Liver (tissue), 9 donors: ENCODE measurements around the gene NTN1. TPM values are rescaled to one million over a fixed set of nuclear protein-coding genes. Genes with fewer than 3 reads are reported as not detected.

Source experiments
- DNase-seq: peaks from one replicate; pipeline ENCODE4 v3.0.0-alpha.2; 2017; ENCODE audit warnings: low spot score
- H3K27ac ChIP-seq, 2 donors: one replicate each; pipeline ENCODE4 v1.7.0; 2013; ENCODE audit warnings: inconsistent platforms in 2 of 2, low read length in 2 of 2, control low read depth in 1 of 2, low read depth in 1 of 2, mild to moderate bottlenecking in 1 of 2
- H3K27me3 ChIP-seq, 4 donors: one replicate each; pipeline versions ENCODE4 v1.6.1 to v1.7.0; 2013; ENCODE audit warnings: low read length in 3 of 4, inconsistent platforms in 1 of 4, mild to moderate bottlenecking in 1 of 4, moderate library complexity in 1 of 4; ENCODE audit not compliant: control insufficient read depth in 4 of 4, insufficient read depth in 4 of 4
- H3K36me3 ChIP-seq, 4 donors: one replicate each; pipeline versions ENCODE4 v1.6.1 to v1.7.0; 2013; ENCODE audit warnings: low read length in 3 of 4, mild to moderate bottlenecking in 3 of 4, low read depth in 1 of 4, moderate library complexity in 1 of 4; ENCODE audit not compliant: control insufficient read depth in 4 of 4, insufficient read depth in 3 of 4
- H3K4me1 ChIP-seq, 4 donors: one replicate each; pipeline versions ENCODE4 v1.6.1 to v1.7.0; 2013; ENCODE audit warnings: low read length in 3 of 4, mild to moderate bottlenecking in 3 of 4, moderate library complexity in 1 of 4; ENCODE audit not compliant: control insufficient read depth in 4 of 4, insufficient read depth in 4 of 4
- H3K4me3 ChIP-seq, 3 donors: one replicate each; pipeline versions ENCODE4 v1.6.1 to v1.7.0; 2013; ENCODE audit warnings: low read length in 3 of 3, control low read depth in 1 of 3, low read depth in 1 of 3, mild to moderate bottlenecking in 1 of 3
- H3K9ac ChIP-seq, 2 donors: one replicate each; pipeline ENCODE4 v1.7.0; 2013; ENCODE audit warnings: low read length in 2 of 2, mild to moderate bottlenecking in 2 of 2, moderate library complexity in 2 of 2, control low read depth in 1 of 2, low read depth in 1 of 2
- H3K9me3 ChIP-seq, 4 donors: one replicate each; pipeline versions ENCODE4 v1.6.1 to v1.7.0; 2013; ENCODE audit warnings: low read length in 3 of 4; ENCODE audit not compliant: control insufficient read depth in 4 of 4
- ATF3 ChIP-seq: IDR thresholded peaks from 2 replicates; pipeline ENCODE4 v1.6.1; 2016; ENCODE audit warnings: antibody characterized with exemption
- CTCF ChIP-seq: fragments of 150-350 bp; IDR thresholded peaks from 2 replicates; pipeline ENCODE4 v1.5.1; 2017; ENCODE audit warnings: improper control_type of control experiment, low read depth, low read length; ENCODE audit not compliant: missing input control
- EGR1 ChIP-seq, 2 donors: IDR thresholded peaks; 2 replicates each; pipeline ENCODE4 v1.6.1; 2016 to 2018; ENCODE audit warnings: antibody characterized with exemption in 2 of 2, low read depth in 2 of 2
- FOXA1 ChIP-seq: IDR thresholded peaks from 2 replicates; pipeline ENCODE4 v1.6.1; 2016; ENCODE audit warnings: antibody characterized with exemption
- FOXA2 ChIP-seq: IDR thresholded peaks from 2 replicates; pipeline ENCODE4 v1.6.1; 2016; ENCODE audit warnings: antibody characterized with exemption
- GABPA ChIP-seq, 2 donors: IDR thresholded peaks in 1 of 2; conservative IDR thresholded peaks in 1 of 2; 2 replicates each; pipeline ENCODE4 v1.6.1; 2016; ENCODE audit warnings: antibody characterized with exemption in 2 of 2, mild to moderate bottlenecking in 1 of 2, moderate library complexity in 1 of 2
- HNF4A ChIP-seq, 2 donors: conservative IDR thresholded peaks; 2 replicates each; pipeline ENCODE4 v1.6.1; 2016; ENCODE audit warnings: antibody characterized with exemption in 2 of 2, mild to moderate bottlenecking in 2 of 2
- HNF4G ChIP-seq: IDR thresholded peaks from 2 replicates; pipeline ENCODE4 v1.6.1; 2016; ENCODE audit warnings: antibody characterized with exemption
- JUND ChIP-seq, 2 donors: IDR thresholded peaks; 2 replicates each; pipeline ENCODE4 v1.6.1; 2016; ENCODE audit warnings: antibody characterized with exemption in 2 of 2
- NR2F2 ChIP-seq: IDR thresholded peaks from 2 replicates; pipeline ENCODE4 v1.6.1; 2016; ENCODE audit warnings: antibody characterized with exemption
- RAD21 ChIP-seq, 2 donors: IDR thresholded peaks; 2 replicates each; pipeline ENCODE4 v1.6.1; 2016; ENCODE audit warnings: antibody characterized with exemption in 2 of 2, mild to moderate bottlenecking in 2 of 2
- REST ChIP-seq: IDR thresholded peaks from 2 replicates; pipeline ENCODE4 v1.6.1; 2016; ENCODE audit warnings: antibody characterized with exemption, mild to moderate bottlenecking
- RXRA ChIP-seq, 2 donors: IDR thresholded peaks; 2 replicates each; pipeline ENCODE4 v1.6.1; 2017 to 2018; ENCODE audit warnings: antibody characterized with exemption in 2 of 2, mild to moderate bottlenecking in 1 of 2
- SP1 ChIP-seq: IDR thresholded peaks from 2 replicates; pipeline ENCODE4 v1.6.1; 2018; ENCODE audit warnings: antibody characterized with exemption, mild to moderate bottlenecking
- TAF1 ChIP-seq: conservative IDR thresholded peaks from 2 replicates; pipeline ENCODE4 v1.6.1; 2016; ENCODE audit warnings: antibody characterized with exemption, mild to moderate bottlenecking
- WGBS: extraction: QIAGEN DNeasy Blood & Tissue Kit; methylation state at CpG from one replicate; pipeline ENCODE4 v1.1.7; 2013; 5-methylcytosine and 5-hydroxymethylcytosine counted together
- polyA plus RNA-seq, 2 donors: library from polyadenylated mRNA; stranded (reverse) in 1 of 2; unstranded in 1 of 2; fragments of 200-250 nt in 1 of 2; fragments of >200 nt in 1 of 2; fragmentation: Nextera tagmentation in 1 of 2; extraction: Ambion mirVana in 1 of 2; gene quantifications; one replicate each; pipeline versions ENCODE4 v1.2.1 to v1.2.3, GENCODE V29; 2013 to 2015
- total RNA-seq, 2 donors: library from RNA; depleted of rRNA; stranded (reverse); fragments of >200 nt; gene quantifications; one replicate each; pipeline ENCODE4 v1.2.3, GENCODE V29; 2014
- TF ChIP-seq, protein P1 (sequence below): IDR thresholded peaks from 2 replicates; pipeline ENCODE4 v1.6.1; 2016; ENCODE audit warnings: antibody characterized with exemption
- TF ChIP-seq, protein P2 (sequence below): IDR thresholded peaks from 2 replicates; pipeline ENCODE4 v1.6.1; 2016; ENCODE audit warnings: antibody characterized with exemption
- donor health status: healthy.
- donor health status: healthy.
- donor health status: healthy.
- donor health status: healthy.
- donor health status: healthy.

The NTN1 gene
- total and polyA plus RNA-seq, 4 donors: 0.14 to 8.7 (median 4.3) TPM

DNA sequence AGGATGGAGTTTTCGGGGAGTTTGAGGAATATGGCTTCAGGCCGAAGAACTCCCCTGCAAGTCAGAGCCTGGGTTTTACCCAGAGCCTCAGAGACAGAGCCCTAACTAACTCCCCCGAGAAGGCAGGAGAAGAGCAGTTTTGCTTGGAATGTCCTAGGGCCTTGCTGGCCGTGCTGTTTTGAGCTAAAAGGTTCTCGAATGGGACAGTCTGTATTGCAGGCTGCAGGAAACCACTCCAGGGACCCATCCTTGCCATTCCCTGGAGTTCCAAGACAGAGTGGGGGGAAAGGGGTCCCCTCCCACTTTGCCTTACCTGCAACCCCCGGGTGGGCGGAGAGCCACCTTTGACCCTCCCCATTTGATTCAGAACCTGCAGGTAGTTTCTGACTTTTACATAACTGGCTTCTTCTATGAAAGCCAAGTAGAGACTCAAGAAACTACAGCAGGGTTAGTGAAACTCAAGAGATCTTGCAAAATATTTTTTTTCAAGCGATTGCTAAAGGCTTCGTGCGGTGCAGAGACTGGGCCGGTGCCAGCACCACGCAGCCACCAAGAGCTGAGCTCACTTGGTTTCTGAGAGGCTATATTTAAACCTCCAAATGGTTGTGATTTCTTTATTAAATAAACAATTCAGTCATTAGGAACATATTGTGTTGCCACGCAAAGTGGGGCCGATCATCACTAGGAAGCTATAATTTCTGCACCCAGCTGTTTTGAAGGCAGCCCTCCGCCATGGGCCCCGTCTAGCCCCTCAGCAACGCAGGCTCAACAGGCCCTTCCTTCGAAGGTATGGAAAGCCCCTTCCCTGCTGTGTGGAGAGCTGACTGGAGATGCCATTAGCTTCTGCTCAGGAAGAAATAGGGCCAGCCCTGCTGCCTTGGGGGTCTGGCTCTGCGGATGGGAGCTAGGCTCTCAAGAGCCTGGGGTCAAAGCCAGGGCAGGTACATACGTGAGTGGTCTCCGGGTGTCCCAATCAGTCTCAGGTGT lies 223.0 kb downstream of the NTN1 start:
- no peak for DNase-seq

More for the DNA sequence above, 223.0 kb downstream of the NTN1 start:
- WGBS: 86% methylated on average over 21 of the region's 21 CpGs
- TF ChIP-seq RAD21 (IDR thresholded peaks at IDR 0.05) (no peak), FOXA1 (no peak), REST (no peak), SP1 (no peak), GABPA (IDR thresholded peaks at IDR 0.05 in 1 of 2, conservative IDR thresholded peaks at IDR 0.05 in 1 of 2) (no peak), HNF4A (conservative IDR thresholded peaks at IDR 0.05) (no peak), CTCF (no peak), RXRA (IDR thresholded peaks at IDR 0.05) (no peak), HNF4G (no peak), FOXA2 (no peak), TAF1 (no peak), NR2F2 (no peak), ATF3 (no peak), EGR1 (IDR thresholded peaks at IDR 0.05; ENCODE audit: low read depth in 2 of 2) (no peak), JUND (IDR thresholded peaks at IDR 0.05) (no peak)
- TF ChIP-seq, protein P1, sequence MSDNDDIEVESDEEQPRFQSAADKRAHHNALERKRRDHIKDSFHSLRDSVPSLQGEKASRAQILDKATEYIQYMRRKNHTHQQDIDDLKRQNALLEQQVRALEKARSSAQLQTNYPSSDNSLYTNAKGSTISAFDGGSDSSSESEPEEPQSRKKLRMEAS: no peak
- TF ChIP-seq, protein P2, sequence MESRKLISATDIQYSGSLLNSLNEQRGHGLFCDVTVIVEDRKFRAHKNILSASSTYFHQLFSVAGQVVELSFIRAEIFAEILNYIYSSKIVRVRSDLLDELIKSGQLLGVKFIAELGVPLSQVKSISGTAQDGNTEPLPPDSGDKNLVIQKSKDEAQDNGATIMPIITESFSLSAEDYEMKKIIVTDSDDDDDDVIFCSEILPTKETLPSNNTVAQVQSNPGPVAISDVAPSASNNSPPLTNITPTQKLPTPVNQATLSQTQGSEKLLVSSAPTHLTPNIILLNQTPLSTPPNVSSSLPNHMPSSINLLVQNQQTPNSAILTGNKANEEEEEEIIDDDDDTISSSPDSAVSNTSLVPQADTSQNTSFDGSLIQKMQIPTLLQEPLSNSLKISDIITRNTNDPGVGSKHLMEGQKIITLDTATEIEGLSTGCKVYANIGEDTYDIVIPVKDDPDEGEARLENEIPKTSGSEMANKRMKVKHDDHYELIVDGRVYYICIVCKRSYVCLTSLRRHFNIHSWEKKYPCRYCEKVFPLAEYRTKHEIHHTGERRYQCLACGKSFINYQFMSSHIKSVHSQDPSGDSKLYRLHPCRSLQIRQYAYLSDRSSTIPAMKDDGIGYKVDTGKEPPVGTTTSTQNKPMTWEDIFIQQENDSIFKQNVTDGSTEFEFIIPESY: no peak
- Histone ChIP-seq H3K27ac (no peak overlapping the region), H3K9me3 (no peaks in the 10 kb centered on the region), H3K9ac (no peak overlapping the region), H3K36me3 (peaks cover 0 to 3% (median 0%) of the 10 kb centered on the region in 4 donors), H3K27me3 (no peaks in the 10 kb centered on the region), H3K4me1 (peaks cover 10 to 19% (median 14%) of the 10 kb centered on the region in 4 donors), H3K4me3 (no peak overlapping the region)
